ACC112 (cell line): ENCODE data around the gene PLXND1.

Experiments
- H2AFZ ChIP-seq: fragments of 200-600 bp; sonication (generic); one replicate; pipeline ENCODE4 v1.6.0; 2017; ENCODE audit warnings: antibody characterized with exemption, low read length; ENCODE audit not compliant: unreplicated experiment
- H3K27ac ChIP-seq: fragments of 200-600 bp; sonication (generic); 2 replicates; pipeline ENCODE4 v1.5.1; 2014; ENCODE audit warnings: low read depth, mild to moderate bottlenecking, antibody characterized with exemption, low read length, moderate library complexity
- H3K27me3 ChIP-seq: fragments of 200-600 bp; sonication (generic); 2 replicates; pipeline ENCODE4 v1.6.1; 2014; ENCODE audit warnings: mild to moderate bottlenecking, antibody characterized with exemption, low read length, moderate library complexity, mixed read lengths; ENCODE audit not compliant: insufficient read depth
- H3K36me3 ChIP-seq: fragments of 200-600 bp; sonication (generic); 2 replicates; pipeline ENCODE4 v1.6.1; 2016; ENCODE audit warnings: mild to moderate bottlenecking, antibody characterized with exemption, low read length, moderate library complexity, mixed read lengths; ENCODE audit not compliant: insufficient read depth
- H3K4me1 ChIP-seq: fragments of 200-600 bp; sonication (generic); one replicate; pipeline ENCODE4 v1.6.1; 2016; ENCODE audit warnings: low read length, mixed read lengths; ENCODE audit not compliant: insufficient read depth, unreplicated experiment, control insufficient read depth
- H3K4me3 ChIP-seq: fragments of 200-600 bp; sonication (generic); 2 replicates; pipeline ENCODE4 v1.5.1; 2014; ENCODE audit warnings: mild to moderate bottlenecking, low read depth, low read length
- H3K79me2 ChIP-seq: fragments of 200-600 bp; sonication (generic); one replicate; pipeline ENCODE4 v1.6.0; 2016; ENCODE audit warnings: low read length; ENCODE audit not compliant: control insufficient read depth, unreplicated experiment, insufficient read depth

The PLXND1 gene

GRCh38 chr3:129571605-129572547 is 34.6 kb downstream of the PLXND1 start:
- no peak overlapping the region for H3K4me3 ChIP-seq
- 0 out of 2 replicates have a peak, but pooled peaks cover 5% of the 10 kb centered on the region for H3K36me3 ChIP-seq
- H3K4me1 ChIP-seq = no peaks in the 10 kb centered on the region
- no peak overlapping the region for H2AFZ ChIP-seq
- no peaks in the 10 kb centered on the region for H3K79me2 ChIP-seq
- H3K27ac ChIP-seq = no peak overlapping the region
- H3K27me3 ChIP-seq = no peaks in the 10 kb centered on the region

DNA sequence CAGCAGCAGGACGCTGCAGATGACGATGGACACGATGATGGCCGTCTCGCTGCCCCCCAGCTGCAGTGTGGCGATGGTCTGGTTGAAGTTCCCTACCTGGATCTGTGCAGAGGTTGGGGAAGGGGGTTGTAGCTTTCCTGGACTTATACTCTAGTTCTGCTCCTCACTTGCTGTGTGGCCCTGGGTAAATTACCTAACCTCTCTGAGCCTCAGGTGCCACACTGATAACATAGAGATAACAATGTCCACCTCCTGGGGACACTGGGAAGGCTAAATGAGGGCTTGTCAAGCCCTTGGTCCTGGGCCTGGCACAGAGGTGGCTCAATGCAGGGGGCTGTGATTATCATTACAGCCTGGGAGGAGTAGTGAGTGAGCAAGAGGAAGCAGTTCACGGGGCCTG is 36.6 kb downstream of the PLXND1 start:
- H3K27me3 ChIP-seq = no peaks in the 10 kb centered on the region
- H2AFZ ChIP-seq = no peak overlapping the region
- 0 out of 2 replicates have a peak, but pooled peaks cover 5% of the 10 kb centered on the region for H3K36me3 ChIP-seq
- no peaks in the 10 kb centered on the region for H3K79me2 ChIP-seq
- H3K27ac ChIP-seq = no peak overlapping the region
- H3K4me3 ChIP-seq = no peak overlapping the region
- no peaks in the 10 kb centered on the region for H3K4me1 ChIP-seq

DNA sequence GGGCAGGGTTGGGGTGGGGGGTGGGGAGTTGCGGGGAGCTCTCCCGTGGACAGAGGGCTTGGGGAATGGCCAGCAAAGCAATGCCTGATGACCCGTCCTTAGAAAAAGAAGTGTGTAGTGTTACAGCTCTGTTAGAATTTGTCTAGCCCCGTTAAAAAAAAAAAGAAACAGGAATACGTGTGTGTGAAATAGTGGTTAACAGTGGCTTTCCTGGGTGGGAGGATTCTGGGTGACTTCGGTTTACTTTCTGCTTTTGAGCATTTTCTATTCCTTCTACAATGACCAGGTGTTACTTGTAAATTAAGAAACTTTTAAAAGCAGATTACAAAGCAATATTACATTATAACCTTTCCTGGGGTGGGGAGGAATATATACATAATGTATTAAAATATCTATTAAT is 38.5 kb downstream of the PLXND1 start:
- Histone ChIP-seq H3K79me2 (no peaks in the 10 kb centered on the region), H3K4me1 (peaks cover 10% of the 10 kb centered on the region), H2AFZ (no peak overlapping the region), H3K4me3 (no peak overlapping the region), H3K27me3 (no peaks in the 10 kb centered on the region), H3K27ac (no peak overlapping the region), H3K36me3 (0 out of 2 replicates have a peak, but pooled peaks cover 5% of the 10 kb centered on the region)

DNA sequence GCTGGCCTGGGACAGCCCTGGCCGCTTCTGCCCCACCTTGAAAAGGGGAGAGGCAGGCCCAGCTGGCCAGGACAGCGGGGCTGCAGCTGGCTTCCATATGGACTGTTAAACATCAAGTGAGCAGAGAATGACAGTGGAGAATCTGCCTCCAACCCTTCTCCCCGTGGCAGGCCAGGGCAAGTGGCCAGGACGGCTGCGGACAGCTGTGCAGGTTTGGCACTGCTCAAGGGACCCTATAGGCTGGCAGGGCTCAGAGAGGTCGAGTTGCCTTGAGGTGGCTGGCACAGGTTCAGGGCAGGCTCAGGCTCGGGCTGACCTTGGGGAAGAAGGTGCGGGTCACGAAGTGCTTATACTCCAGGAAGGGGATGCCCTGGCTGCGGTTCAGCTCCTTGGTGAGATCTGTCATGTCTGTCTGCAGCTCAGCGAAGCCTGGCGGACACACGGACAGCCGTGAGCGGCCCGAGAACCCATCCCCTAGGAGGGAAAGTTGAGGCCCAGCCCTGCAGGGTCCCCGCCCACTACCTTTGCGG is 39.2 kb downstream of the PLXND1 start:
- no peaks in the 10 kb centered on the region for H3K79me2 ChIP-seq
- H3K27me3 ChIP-seq = no peaks in the 10 kb centered on the region
- no peak overlapping the region for H2AFZ ChIP-seq
- H3K27ac ChIP-seq = no peak overlapping the region
- peaks cover 5% of the 10 kb centered on the region; the same call in 1 of the 2 replicates for H3K36me3 ChIP-seq
- no peak overlapping the region for H3K4me3 ChIP-seq
- H3K4me1 ChIP-seq = peaks cover 10% of the 10 kb centered on the region

- Histone ChIP-seq H3K4me3 (no peak overlapping the region), H3K27ac (no peak overlapping the region), H3K36me3 (peaks cover 5% of the 10 kb centered on the region; the same call in 1 of the 2 replicates), H3K79me2 (no peaks in the 10 kb centered on the region), H2AFZ (no peak overlapping the region), H3K27me3 (no peaks in the 10 kb centered on the region), H3K4me1 (peaks cover 23% of the 10 kb centered on the region)
Measured at GRCh38 chr3:129565902-129566301, 40.6 kb downstream of the PLXND1 start.

- no peak overlapping the region for H3K27ac ChIP-seq
- H3K4me3 ChIP-seq = no peak overlapping the region
- H2AFZ ChIP-seq = no peak overlapping the region
- H3K79me2 ChIP-seq = no peaks in the 10 kb centered on the region
- peaks cover 30% of the 10 kb centered on the region for H3K4me1 ChIP-seq
- no peaks in the 10 kb centered on the region for H3K27me3 ChIP-seq
- H3K36me3 ChIP-seq = peaks cover 5% of the 10 kb centered on the region; the same call in 1 of the 2 replicates
Measured at GRCh38 chr3:129564981-129565644, 41.4 kb downstream of the PLXND1 start.

DNA sequence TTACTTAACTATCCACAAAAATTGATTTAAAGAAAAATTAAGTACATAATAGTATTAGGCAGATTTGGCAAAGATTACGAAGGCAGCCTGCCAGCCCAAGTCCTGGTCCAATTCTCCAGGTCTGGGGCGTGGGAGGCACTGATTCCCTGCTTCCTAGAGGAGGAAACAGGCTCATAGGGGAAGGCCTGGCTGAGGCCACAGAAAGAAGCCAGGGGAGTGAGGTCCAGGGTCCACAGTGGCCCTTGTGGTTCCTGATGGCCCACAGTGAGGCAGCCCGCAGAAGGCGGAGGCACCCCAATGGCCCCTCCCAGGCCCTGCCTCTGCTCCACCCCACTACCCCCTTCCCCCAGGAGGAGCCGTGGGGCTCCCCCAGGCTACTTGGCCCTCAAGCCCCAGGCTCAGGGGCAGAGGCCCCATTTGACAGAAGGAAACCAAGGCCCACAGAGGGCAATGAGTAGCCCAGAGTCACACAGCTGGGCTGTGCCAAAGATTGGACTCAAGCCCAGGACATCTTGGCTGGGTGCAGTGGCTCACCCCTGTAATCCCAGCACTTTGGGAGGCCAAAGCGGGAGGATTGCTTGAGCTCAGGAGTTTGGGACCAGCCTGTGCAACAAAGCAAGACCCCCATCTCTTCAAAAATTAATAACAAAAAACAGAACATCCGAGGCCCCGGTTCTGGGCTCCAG is 42.5 kb downstream of the PLXND1 start:
- Histone ChIP-seq H3K36me3 (no peaks in the 10 kb centered on the region; the same call in 1 of the 2 replicates), H3K4me3 (no peak overlapping the region), H3K27me3 (no peaks in the 10 kb centered on the region), H3K79me2 (no peaks in the 10 kb centered on the region), H3K4me1 (peaks cover 42% of the 10 kb centered on the region), H3K27ac (no peak overlapping the region), H2AFZ (no peak overlapping the region)

- Histone ChIP-seq H3K36me3 (peaks cover under 1% of the 10 kb centered on the region; the same call in 1 of the 2 replicates), H2AFZ (no peak overlapping the region), H3K27ac (no peak overlapping the region), H3K4me1 (peaks cover 48% of the 10 kb centered on the region), H3K79me2 (no peaks in the 10 kb centered on the region), H3K27me3 (no peaks in the 10 kb centered on the region), H3K4me3 (no peak overlapping the region)
Measured at GRCh38 chr3:129563332-129563731, 43.1 kb downstream of the PLXND1 start.

- Histone ChIP-seq H3K4me3 (no peak overlapping the region), H3K79me2 (no peaks in the 10 kb centered on the region), H3K36me3 (peaks cover 6% of the 10 kb centered on the region; the same call in 1 of the 2 replicates), H3K4me1 (peaks cover 54% of the 10 kb centered on the region), H2AFZ (no peak overlapping the region), H3K27me3 (no peaks in the 10 kb centered on the region), H3K27ac (no peak overlapping the region)
Measured at GRCh38 chr3:129562803-129563202, 43.7 kb downstream of the PLXND1 start.

GRCh38 chr3:129561619-129562248 is 44.7 kb downstream of the PLXND1 start:
- H2AFZ ChIP-seq = no peak overlapping the region
- peaks cover 7% of the 10 kb centered on the region; the same call in 1 of the 2 replicates for H3K36me3 ChIP-seq
- peak overlapping the region; percentile 56 for H3K27ac ChIP-seq
- no peaks in the 10 kb centered on the region for H3K27me3 ChIP-seq
- peaks cover 55% of the 10 kb centered on the region for H3K4me1 ChIP-seq
- H3K79me2 ChIP-seq = no peaks in the 10 kb centered on the region
- H3K4me3 ChIP-seq = no peak overlapping the region
